NT2/D1 (cell line): ENCODE results near the gene PALD1.

ENCODE experiments used
- DNase-seq: peaks from one replicate; pipeline ENCODE4 v3.0.0-alpha.2; 2011; ENCODE audit warnings: low read depth, low spot score
- H3K27me3 ChIP-seq: 2 replicates; pipeline ENCODE4 v1.6.0; 2011; ENCODE audit warnings: mild to moderate bottlenecking; ENCODE audit not compliant: insufficient read length, insufficient read depth
- H3K36me3 ChIP-seq: 2 replicates; pipeline ENCODE4 v1.6.1; 2011; ENCODE audit warnings: mild to moderate bottlenecking, low read length, mixed read lengths; ENCODE audit not compliant: insufficient read depth, insufficient read length
- H3K4me1 ChIP-seq: 2 replicates; pipeline ENCODE4 v1.5.1; 2011; ENCODE audit not compliant: insufficient read depth, insufficient read length
- H3K4me3 ChIP-seq: 2 replicates; pipeline ENCODE4 v1.5.1; 2011; ENCODE audit warnings: low read depth; ENCODE audit not compliant: insufficient read length
- H3K9ac ChIP-seq: 2 replicates; pipeline ENCODE4 v1.6.0; 2011; ENCODE audit warnings: low read depth; ENCODE audit not compliant: insufficient read length
- H3K9me3 ChIP-seq: 2 replicates; pipeline ENCODE4 v1.5.1; 2011; ENCODE audit warnings: mild to moderate bottlenecking, low read length; ENCODE audit not compliant: insufficient read depth
- SUZ12 ChIP-seq: IDR thresholded peaks from 2 replicates; pipeline ENCODE4 v1.6.1; 2011; ENCODE audit not compliant: insufficient read length, insufficient read depth; ENCODE audit errors: extremely low read depth
- YY1 ChIP-seq: IDR thresholded peaks from 2 replicates; pipeline ENCODE4 v1.6.1; 2011; ENCODE audit not compliant: insufficient read length, insufficient read depth
- ZNF274 ChIP-seq: IDR thresholded peaks from 2 replicates; pipeline ENCODE4 v1.6.1; 2011; ENCODE audit warnings: mild to moderate bottlenecking, low read depth, low read length

Gene PALD1

GRCh38 chr10:70550459-70550858 lies 71.9 kb downstream of the PALD1 start:
- DNase-seq = no peak
- no peaks in the 10 kb centered on the region for H3K4me1 ChIP-seq
- peaks cover 25% of the 10 kb centered on the region for H3K36me3 ChIP-seq

GRCh38 chr10:70551466-70551865 lies 72.9 kb downstream of the PALD1 start:
- Histone ChIP-seq H3K36me3 (peaks cover 25% of the 10 kb centered on the region), H3K4me3 (no peak overlapping the region), H3K9ac (no peak overlapping the region), H3K27me3 (no peaks in the 10 kb centered on the region), H3K9me3 (no peaks in the 10 kb centered on the region), H3K4me1 (no peaks in the 10 kb centered on the region)
- no peak for DNase-seq
- no peak for TF ChIP-seq ZNF274
- no peak for TF ChIP-seq YY1
- no peak for TF ChIP-seq SUZ12

More at GRCh38 chr10:70550459-70550858, 71.9 kb downstream of the PALD1 start:
- Histone ChIP-seq H3K9ac (no peak overlapping the region), H3K9me3 (no peaks in the 10 kb centered on the region), H3K27me3 (no peaks in the 10 kb centered on the region), H3K4me3 (no peak overlapping the region)
- TF ChIP-seq YY1 (no peak), ZNF274 (no peak), SUZ12 (no peak)

GRCh38 chr10:70551971-70552422 lies 73.4 kb downstream of the PALD1 start:
- Histone ChIP-seq H3K9me3 (no peaks in the 10 kb centered on the region), H3K36me3 (peaks cover 25% of the 10 kb centered on the region), H3K4me3 (no peak overlapping the region), H3K4me1 (no peaks in the 10 kb centered on the region), H3K9ac (no peak overlapping the region), H3K27me3 (no peaks in the 10 kb centered on the region)
- DNase-seq = no peak
- TF ChIP-seq ZNF274 = no peak
- TF ChIP-seq SUZ12 = no peak

GRCh38 chr10:70552586-70552985 lies 74.0 kb downstream of the PALD1 start:
- TF ChIP-seq ZNF274 (no peak), YY1 (no peak), SUZ12 (no peak)
- Histone ChIP-seq H3K36me3 (peaks cover 20% of the 10 kb centered on the region), H3K9ac (no peak overlapping the region), H3K4me1 (no peaks in the 10 kb centered on the region), H3K9me3 (no peaks in the 10 kb centered on the region), H3K27me3 (no peaks in the 10 kb centered on the region), H3K4me3 (no peak overlapping the region)
- no peak for DNase-seq

GRCh38 chr10:70555371-70555770 lies 76.8 kb downstream of the PALD1 start:
- DNase-seq = no peak
- TF ChIP-seq YY1 = no peak
- no peak for TF ChIP-seq ZNF274
- TF ChIP-seq SUZ12 = no peak
- peaks cover 16% of the 10 kb centered on the region for H3K36me3 ChIP-seq
- no peak overlapping the region for H3K4me3 ChIP-seq
- H3K27me3 ChIP-seq = no peaks in the 10 kb centered on the region
- H3K9me3 ChIP-seq = no peaks in the 10 kb centered on the region
- peaks cover 6% of the 10 kb centered on the region for H3K4me1 ChIP-seq
- H3K9ac ChIP-seq = no peak overlapping the region

GRCh38 chr10:70557086-70557845 lies 78.7 kb downstream of the PALD1 start:
- Histone ChIP-seq H3K4me1 (peaks cover 16% of the 10 kb centered on the region), H3K9me3 (no peaks in the 10 kb centered on the region), H3K36me3 (peaks cover 8% of the 10 kb centered on the region), H3K4me3 (no peak overlapping the region), H3K9ac (no peak overlapping the region), H3K27me3 (no peaks in the 10 kb centered on the region)
- TF ChIP-seq YY1 (no peak), ZNF274 (no peak), SUZ12 (no peak)
- DNase-seq = no peak

GRCh38 chr10:70557876-70558275 lies 79.3 kb downstream of the PALD1 start:
- no peak for TF ChIP-seq SUZ12
- no peak for TF ChIP-seq ZNF274
- no peak for TF ChIP-seq YY1
- no peaks in the 10 kb centered on the region for H3K9me3 ChIP-seq
- no peak overlapping the region for H3K4me3 ChIP-seq
- no peak overlapping the region for H3K9ac ChIP-seq
- DNase-seq = no peak
- peaks cover 3% of the 10 kb centered on the region for H3K36me3 ChIP-seq
- peaks cover 19% of the 10 kb centered on the region for H3K4me1 ChIP-seq
- no peaks in the 10 kb centered on the region for H3K27me3 ChIP-seq

GRCh38 chr10:70558295-70558694 lies 79.7 kb downstream of the PALD1 start:
- Histone ChIP-seq H3K27me3 (no peaks in the 10 kb centered on the region), H3K9me3 (no peaks in the 10 kb centered on the region), H3K4me3 (no peak overlapping the region), H3K9ac (no peak overlapping the region), H3K36me3 (peaks cover under 1% of the 10 kb centered on the region), H3K4me1 (peaks cover 19% of the 10 kb centered on the region)
- no peak for DNase-seq
- no peak for TF ChIP-seq SUZ12
- no peak for TF ChIP-seq ZNF274
- no peak for TF ChIP-seq YY1
